Breast epithelium (tissue), 4 donors: ENCODE measurements around the gene EYA3. TPM values are rescaled to one million over a fixed set of nuclear protein-coding genes. Genes with fewer than 3 reads are reported as not detected.
A peak's percentile ranks its signal among the peaks of the same experiment; 100 is the strongest.

ENCODE experiments used
- DNase-seq, 2 donors: peaks; one replicate each; pipeline ENCODE4 v3.0.0-alpha.2; 2019; ENCODE audit warnings: low spot score in 2 of 2
- H3K27ac ChIP-seq, 2 donors: fragments of 200-600 bp; sonication (generic) in 1 of 2; one replicate each; pipeline ENCODE4 v1.5.1; 2016 to 2019; ENCODE audit warnings: mild to moderate bottlenecking in 1 of 2
- H3K27me3 ChIP-seq, 2 donors: fragments of 200-600 bp; sonication (generic) in 1 of 2; one replicate each; pipeline versions ENCODE4 v1.5.1 to v1.6.0; 2017 to 2019; ENCODE audit warnings: control low read depth in 1 of 2, mild to moderate bottlenecking in 1 of 2
- H3K36me3 ChIP-seq: fragments of 200-600 bp; one replicate; pipeline ENCODE4 v1.5.1; 2019
- H3K4me1 ChIP-seq, 2 donors: fragments of 200-600 bp; sonication (generic); one replicate each; pipeline ENCODE4 v1.5.1; 2016 to 2019; ENCODE audit warnings: control low read depth in 1 of 2
- H3K4me3 ChIP-seq, 3 donors: fragments of 200-600 bp; sonication (generic); 1 replicate in 2 of 3; 2 replicates in 1 of 3; pipeline ENCODE4 v1.5.1; 2016 to 2019; ENCODE audit warnings: mild to moderate bottlenecking in 3 of 3, moderate library complexity in 2 of 3
- H3K9me3 ChIP-seq, 2 donors: fragments of 200-600 bp; sonication (generic) in 1 of 2; one replicate each; pipeline ENCODE4 v1.5.1; 2016 to 2019; ENCODE audit warnings: control low read depth in 1 of 2
- POLR2A ChIP-seq: fragments of 450-650 bp; IDR thresholded peaks from one replicate; pipeline ENCODE4 v1.6.1; 2016; ENCODE audit warnings: antibody characterized with exemption, mild to moderate bottlenecking, moderate library complexity
- POLR2AphosphoS5 ChIP-seq, 3 donors: sonication (generic); formaldehyde crosslinking; IDR thresholded peaks; one replicate each; pipeline ENCODE4 v1.6.1; 2017; ENCODE audit warnings: antibody characterized with exemption in 3 of 3
- intact Hi-C: fragments of 100-400 bp; cut with DNase I; formaldehyde crosslinking; loops from one replicate; pipeline ENCODE4 v1.15.1; 2023; ENCODE audit warnings: low total_unique reads
- total RNA-seq, 3 donors: library from RNA; depleted of rRNA; stranded (reverse); fragments of >200 nt; gene quantifications; one replicate each; pipeline ENCODE4 v1.1.0, GENCODE V29; 2016
- TF ChIP-seq, protein P1 (sequence below), 3 donors: fragments of 450-650 bp; IDR thresholded peaks; one replicate each; pipeline ENCODE4 v1.5.1; 2016 to 2017; ENCODE audit warnings: antibody characterized with exemption in 3 of 3, mild to moderate bottlenecking in 3 of 3, moderate library complexity in 3 of 3

EYA3 gene
- total RNA-seq, 3 donors from 2014 or later, result 12.2 to 22.6 (median 18.1) TPM

DNA sequence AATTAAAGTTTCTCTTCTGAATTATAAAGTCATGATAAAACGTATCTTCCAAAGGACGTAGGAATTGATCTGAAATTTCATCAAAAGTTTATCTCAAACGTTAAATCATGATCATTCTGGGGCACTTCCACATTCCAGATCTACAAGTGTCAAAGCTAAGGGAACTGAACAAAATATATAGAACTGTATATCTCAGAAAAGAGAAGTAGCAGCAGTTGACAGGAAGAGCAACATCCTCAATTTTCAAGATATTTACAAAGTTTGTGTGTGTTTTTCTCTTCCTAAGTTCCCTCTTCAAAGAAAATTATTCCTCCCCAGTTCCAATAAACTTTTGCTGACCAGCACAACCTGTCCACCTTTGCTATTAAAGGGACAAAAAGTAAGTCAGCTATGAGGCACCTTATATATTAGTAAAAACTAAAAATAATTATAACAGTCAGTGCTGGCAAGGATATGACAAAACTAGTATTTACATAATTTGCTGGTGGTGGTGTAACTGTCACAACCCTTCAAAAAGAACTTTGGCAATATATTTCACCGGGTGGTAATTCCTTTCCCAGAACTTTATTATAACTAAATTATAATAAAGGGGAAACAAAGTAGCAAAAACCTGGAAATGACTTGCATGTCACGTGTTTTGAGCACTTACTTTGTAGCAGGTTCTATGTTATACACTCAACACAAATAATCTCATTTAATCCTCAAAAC, 38.5 kb upstream of the EYA3 start:
- H3K4me3 ChIP-seq, result no peak overlapping the region

DNA sequence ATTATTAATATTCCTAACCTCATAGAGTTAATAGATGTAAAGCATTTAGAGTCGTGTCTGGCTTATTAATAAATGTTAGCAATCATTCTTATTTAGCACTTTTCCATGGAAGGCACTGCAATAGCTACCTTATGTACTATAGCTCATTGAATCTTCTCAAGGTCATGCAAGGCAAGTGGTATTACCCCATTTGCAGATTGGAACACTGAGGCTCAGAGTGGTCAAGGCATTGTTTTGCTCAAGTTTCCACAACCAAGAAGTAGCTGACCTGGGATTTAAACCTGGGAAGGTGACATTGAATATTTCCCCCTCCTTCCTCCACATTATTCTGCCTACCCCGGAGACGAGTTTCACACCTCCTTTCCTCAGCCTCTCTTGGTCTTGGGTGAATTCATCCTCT, 37.8 kb upstream of the EYA3 start:
- Histone ChIP-seq H3K4me1 (no peaks in the 10 kb centered on the region), H3K9me3 (no peaks in the 10 kb centered on the region), H3K27me3 (no peaks in the 10 kb centered on the region), H3K27ac (no peak overlapping the region), H3K36me3 (no peaks in the 10 kb centered on the region), H3K4me3 (no peak overlapping the region)
- TF ChIP-seq, protein P1, sequence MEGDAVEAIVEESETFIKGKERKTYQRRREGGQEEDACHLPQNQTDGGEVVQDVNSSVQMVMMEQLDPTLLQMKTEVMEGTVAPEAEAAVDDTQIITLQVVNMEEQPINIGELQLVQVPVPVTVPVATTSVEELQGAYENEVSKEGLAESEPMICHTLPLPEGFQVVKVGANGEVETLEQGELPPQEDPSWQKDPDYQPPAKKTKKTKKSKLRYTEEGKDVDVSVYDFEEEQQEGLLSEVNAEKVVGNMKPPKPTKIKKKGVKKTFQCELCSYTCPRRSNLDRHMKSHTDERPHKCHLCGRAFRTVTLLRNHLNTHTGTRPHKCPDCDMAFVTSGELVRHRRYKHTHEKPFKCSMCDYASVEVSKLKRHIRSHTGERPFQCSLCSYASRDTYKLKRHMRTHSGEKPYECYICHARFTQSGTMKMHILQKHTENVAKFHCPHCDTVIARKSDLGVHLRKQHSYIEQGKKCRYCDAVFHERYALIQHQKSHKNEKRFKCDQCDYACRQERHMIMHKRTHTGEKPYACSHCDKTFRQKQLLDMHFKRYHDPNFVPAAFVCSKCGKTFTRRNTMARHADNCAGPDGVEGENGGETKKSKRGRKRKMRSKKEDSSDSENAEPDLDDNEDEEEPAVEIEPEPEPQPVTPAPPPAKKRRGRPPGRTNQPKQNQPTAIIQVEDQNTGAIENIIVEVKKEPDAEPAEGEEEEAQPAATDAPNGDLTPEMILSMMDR (IDR thresholded peaks at IDR 0.05), result no peak
- TF ChIP-seq POLR2A (no peak), POLR2AphosphoS5 (IDR thresholded peaks at IDR 0.05) (no peak)
- no peak for DNase-seq
- intact Hi-C loops, result no loop called here

More for the DNA sequence above, 38.5 kb upstream of the EYA3 start:
- Histone ChIP-seq H3K9me3 (no peaks in the 10 kb centered on the region), H3K36me3 (no peaks in the 10 kb centered on the region), H3K27me3 (no peaks in the 10 kb centered on the region), H3K4me1 (no peaks in the 10 kb centered on the region), H3K27ac (no peak overlapping the region)
- TF ChIP-seq, protein P1 (IDR thresholded peaks at IDR 0.05), result no peak
- TF ChIP-seq POLR2AphosphoS5 (IDR thresholded peaks at IDR 0.05) (no peak), POLR2A (no peak)
- DNase-seq, result no peak
- intact Hi-C loops, result no loop called here

DNA sequence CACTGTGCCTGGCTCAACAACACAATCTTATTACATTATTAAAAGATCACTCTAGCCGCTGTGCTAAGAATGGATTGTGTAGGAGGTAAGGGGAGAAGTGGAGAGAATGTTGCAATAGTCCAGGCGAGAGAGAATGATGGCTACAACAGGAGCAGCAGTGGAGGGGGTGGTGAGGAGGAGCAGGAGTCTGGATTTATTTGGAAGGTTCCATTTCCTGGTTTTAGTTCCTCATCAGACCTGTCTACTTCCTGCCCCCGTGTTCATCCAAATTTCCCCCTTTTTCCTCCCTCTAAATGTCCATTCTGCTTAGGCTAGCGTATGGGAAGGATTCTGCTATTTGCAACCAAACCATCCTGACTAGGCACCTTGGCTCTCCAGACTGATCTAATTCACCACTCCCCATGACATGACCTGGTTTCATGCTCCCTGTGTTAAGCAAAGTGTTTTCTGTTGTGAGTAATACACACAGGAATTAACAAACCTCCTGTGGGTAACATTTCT, 35.1 kb upstream of the EYA3 start:
- no peaks in the 10 kb centered on the region for H3K36me3 ChIP-seq

DNA sequence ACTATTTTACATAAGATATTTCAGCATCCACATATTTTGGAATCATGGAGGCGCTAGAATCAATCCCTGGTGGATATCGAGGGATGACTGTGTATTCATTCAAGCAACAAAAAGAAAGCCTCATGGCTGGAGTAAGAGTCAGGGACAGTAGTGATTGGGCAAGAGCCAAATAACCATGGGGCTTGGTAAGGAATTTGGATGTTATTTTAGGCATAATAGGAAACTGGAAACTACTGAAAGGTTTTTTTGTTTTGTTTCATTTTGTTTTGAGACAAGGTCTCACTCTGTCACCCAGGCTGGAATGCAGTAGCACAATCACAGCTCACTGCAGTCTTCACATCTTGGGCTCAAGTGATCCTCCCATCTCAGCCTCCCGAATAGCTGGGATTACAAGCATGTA, 33.8 kb upstream of the EYA3 start:
- TF ChIP-seq POLR2AphosphoS5 (IDR thresholded peaks at IDR 0.05), result no peak
- TF ChIP-seq, protein P1 (IDR thresholded peaks at IDR 0.05), result no peak
- no peak for TF ChIP-seq POLR2A
- H3K4me1 ChIP-seq, result no peaks in the 10 kb centered on the region
- no peaks in the 10 kb centered on the region for H3K9me3 ChIP-seq
- no peaks in the 10 kb centered on the region for H3K27me3 ChIP-seq
- DNase-seq, result no peak
- no peak overlapping the region for H3K27ac ChIP-seq
- no peaks in the 10 kb centered on the region for H3K36me3 ChIP-seq
- intact Hi-C loops, result no loop called here
- H3K4me3 ChIP-seq, result no peak overlapping the region

More for the DNA sequence above, 35.1 kb upstream of the EYA3 start:
- Histone ChIP-seq H3K27ac (peak overlapping the region in 1 of 2 donors; percentile 61), H3K27me3 (no peaks in the 10 kb centered on the region), H3K4me3 (peak overlapping the region in 1 of 3 donors; percentile 22), H3K9me3 (no peaks in the 10 kb centered on the region), H3K4me1 (no peaks in the 10 kb centered on the region)
- intact Hi-C loops, result no loop called here
- no peak for DNase-seq
- TF ChIP-seq POLR2A, result no peak
- TF ChIP-seq POLR2AphosphoS5 (IDR thresholded peaks at IDR 0.05), result no peak
- TF ChIP-seq, protein P1 (IDR thresholded peaks at IDR 0.05), result no peak

DNA sequence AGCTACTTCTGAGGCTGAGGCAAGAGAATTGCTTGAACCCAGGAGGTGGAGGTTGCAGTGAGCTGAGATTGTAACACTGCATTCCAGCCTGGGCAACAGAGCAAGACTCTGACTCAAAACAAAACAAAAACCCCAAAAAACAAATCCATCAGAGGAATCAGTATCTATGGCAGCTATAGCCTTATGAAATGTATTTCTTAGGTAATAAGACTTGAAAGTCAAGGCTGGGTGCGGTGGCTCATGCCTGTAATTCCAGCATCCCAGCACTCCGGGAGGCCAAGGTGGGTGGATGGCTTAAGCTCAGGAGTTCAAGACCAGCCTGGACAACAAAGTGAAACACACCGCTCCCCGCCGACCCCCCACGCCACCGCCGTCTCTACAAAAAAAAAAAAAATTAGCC, 31.1 kb upstream of the EYA3 start:
- Histone ChIP-seq H3K4me3 (no peak overlapping the region), H3K4me1 (no peaks in the 10 kb centered on the region), H3K9me3 (no peaks in the 10 kb centered on the region), H3K27me3 (no peaks in the 10 kb centered on the region), H3K27ac (no peak overlapping the region), H3K36me3 (no peaks in the 10 kb centered on the region)
- DNase-seq, result no peak
- TF ChIP-seq, protein P1 (IDR thresholded peaks at IDR 0.05), result no peak
- TF ChIP-seq POLR2A (no peak), POLR2AphosphoS5 (IDR thresholded peaks at IDR 0.05) (no peak)
- intact Hi-C loops, result loop anchor here (10.0 kb wide), 1 partner anchor 85 kb away; no protein-coding TSS in a partner anchor
